Activated CD8-positive, alpha-beta memory T cell treated with anti-CD3 and anti-CD28 coated beads, Interleukin-2, amount 10 ng/mL, durations not matched to agents 7 days and 5 days (primary cell): Measurements from ENCODE around the gene VAMP3. TPM values are rescaled to one million over a fixed set of nuclear protein-coding genes. Genes with fewer than 3 reads are reported as not detected.

Source experiments
- ATAC-seq: fragments of 150-1000 bp; cut with Tn5 transposase; one replicate; pipeline ENCODE4 v1.10.0; 2021; ENCODE audit warnings: moderate library complexity
- CTCF ChIA-PET: fragments of 350-600 bp; sonication (Branson Sonifier 250); formaldehyde crosslinking; loops from one replicate; lab custom pipeline; 2021; ENCODE audit warnings: antibody characterized with exemption; lab: Charles Lee
- DNase-seq: peaks from one replicate; pipeline ENCODE4 v3.0.0-alpha.2; 2020
- H3K27ac Mint-ChIP-seq: one replicate; pipeline ENCODE4 v1.8.0; 2021; ENCODE audit warnings: mild to moderate bottlenecking, mixed read lengths
- H3K27me3 Mint-ChIP-seq: one replicate; pipeline ENCODE4 v1.8.0; 2021; ENCODE audit warnings: mixed read lengths
- H3K36me3 Mint-ChIP-seq: one replicate; pipeline ENCODE4 v1.8.0; 2021; ENCODE audit warnings: mild to moderate bottlenecking, mixed read lengths
- H3K4me1 Mint-ChIP-seq: one replicate; pipeline ENCODE4 v1.8.0; 2021; ENCODE audit warnings: mixed read lengths
- H3K4me3 Mint-ChIP-seq: one replicate; pipeline ENCODE4 v1.8.0; 2021; ENCODE audit warnings: mild to moderate bottlenecking, moderate library complexity, mixed read lengths
- H3K9me3 Mint-ChIP-seq: one replicate; pipeline ENCODE4 v1.8.0; 2022; ENCODE audit warnings: low read depth, mixed read lengths
- total RNA-seq, 2 experiments: library from RNA; stranded (reverse); gene quantifications; one replicate each; pipeline ENCODE4 v1.2.3, GENCODE V29; 2021

Gene VAMP3
- 10 to 100 TPM; 25.7 to 33.1 TPM for total RNA-seq

GRCh38 chr1:7770997-7771822 is at the start of gene VAMP3:
TSS of gene VAMP3 (plus strand) at chr1:7771296. CDS start at chr1:7771384, 88 bp downstream.
- peaks cover 19% of the 10 kb centered on the region for H3K36me3 Mint-ChIP-seq
- peak; percentile 94 for ATAC-seq
- peaks cover 32% of the 10 kb centered on the region for H3K27me3 Mint-ChIP-seq
- H3K4me3 Mint-ChIP-seq: peak within 1 kb of the TSS; percentile 83
- CTCF ChIA-PET: interaction anchor here (1.4 to 1.7 kb wide), 3 partner anchors 14 to 102 kb away, joined by 3 to 11 read pairs (median 6); no protein-coding TSS in a partner anchor
- no peaks in the 10 kb centered on the region for H3K9me3 Mint-ChIP-seq
- peaks cover 35% of the 10 kb centered on the region for H3K4me1 Mint-ChIP-seq
- H3K27ac Mint-ChIP-seq: peak within 1 kb of the TSS; percentile 83
- peak; percentile 90 for DNase-seq

- Mint-ChIP-seq H3K4me3 (no peak overlapping the region), H3K27ac (no peak overlapping the region), H3K36me3 (no peaks in the 10 kb centered on the region), H3K9me3 (no peaks in the 10 kb centered on the region), H3K27me3 (peaks cover 32% of the 10 kb centered on the region), H3K4me1 (peaks cover 4% of the 10 kb centered on the region)
- no peak for DNase-seq
- no peak for ATAC-seq
- CTCF ChIA-PET: interaction anchor here (0.7 to 2.0 kb wide), 3 partner anchors 20 to 53 kb away, joined by 3 to 7 read pairs (median 5); no protein-coding TSS in a partner anchor
Observed at GRCh38 chr1:7721940-7722669, 49.0 kb upstream of the VAMP3 start.

- no peaks in the 10 kb centered on the region for H3K9me3 Mint-ChIP-seq
- DNase-seq (no peak), ATAC-seq (no peak)
- H3K27ac Mint-ChIP-seq: no peak overlapping the region
- peaks cover 4% of the 10 kb centered on the region for H3K4me1 Mint-ChIP-seq
- CTCF ChIA-PET: interaction anchor here (0.7 to 2.0 kb wide), 3 partner anchors 20 to 54 kb away, joined by 3 to 7 read pairs (median 5); no protein-coding TSS in a partner anchor
- no peaks in the 10 kb centered on the region for H3K36me3 Mint-ChIP-seq
- no peak overlapping the region for H3K4me3 Mint-ChIP-seq
- peaks cover 32% of the 10 kb centered on the region for H3K27me3 Mint-ChIP-seq
Observed at GRCh38 chr1:7722670-7723012, 48.5 kb upstream of the VAMP3 start.

GRCh38 chr1:7726623-7727022 is 44.5 kb upstream of the VAMP3 start:
- H3K27me3 Mint-ChIP-seq: peaks cover 24% of the 10 kb centered on the region
- H3K4me3 Mint-ChIP-seq: no peak overlapping the region
- DNase-seq (no peak), ATAC-seq (no peak)
- CTCF ChIA-PET: interaction anchor here (1.1 to 1.9 kb wide), 4 partner anchors 26 to 59 kb away, joined by 3 to 6 read pairs (median 4); no protein-coding TSS in a partner anchor
- no peak overlapping the region for H3K27ac Mint-ChIP-seq
- H3K4me1 Mint-ChIP-seq: peaks cover 4% of the 10 kb centered on the region
- H3K36me3 Mint-ChIP-seq: no peaks in the 10 kb centered on the region
- no peaks in the 10 kb centered on the region for H3K9me3 Mint-ChIP-seq

GRCh38 chr1:7727809-7728471 is 43.2 kb upstream of the VAMP3 start:
- Mint-ChIP-seq H3K4me1 (peaks cover 4% of the 10 kb centered on the region), H3K27me3 (peaks cover 22% of the 10 kb centered on the region), H3K27ac (no peak overlapping the region), H3K36me3 (no peaks in the 10 kb centered on the region), H3K9me3 (no peaks in the 10 kb centered on the region), H3K4me3 (no peak overlapping the region)
- ATAC-seq: no peak
- CTCF ChIA-PET: interaction anchor here (1.1 kb wide), 1 partner anchor 60 kb away, joined by 3 read pairs; no protein-coding TSS in a partner anchor
- no peak for DNase-seq

- ATAC-seq (no peak), DNase-seq (no peak)
- Mint-ChIP-seq H3K36me3 (no peaks in the 10 kb centered on the region), H3K27me3 (peaks cover 20% of the 10 kb centered on the region), H3K4me1 (peaks cover 4% of the 10 kb centered on the region), H3K9me3 (no peaks in the 10 kb centered on the region), H3K27ac (no peak overlapping the region), H3K4me3 (no peak overlapping the region)
- CTCF ChIA-PET: interaction anchor here (1.2 kb wide), 2 partner anchors 23 to 61 kb away, joined by 3 to 4 read pairs; no protein-coding TSS in a partner anchor
Observed at GRCh38 chr1:7729761-7730160, 41.3 kb upstream of the VAMP3 start.

- no peak for DNase-seq
- no peak for ATAC-seq
- Mint-ChIP-seq H3K36me3 (no peaks in the 10 kb centered on the region), H3K27ac (no peak overlapping the region), H3K4me3 (no peak overlapping the region), H3K4me1 (no peaks in the 10 kb centered on the region), H3K9me3 (no peaks in the 10 kb centered on the region), H3K27me3 (peaks cover 18% of the 10 kb centered on the region)
- CTCF ChIA-PET: no interaction called here
Observed at GRCh38 chr1:7732331-7732730, 38.8 kb upstream of the VAMP3 start.

GRCh38 chr1:7733276-7733675 is 37.8 kb upstream of the VAMP3 start:
- DNase-seq: no peak
- Mint-ChIP-seq H3K27me3 (peaks cover 18% of the 10 kb centered on the region), H3K36me3 (no peaks in the 10 kb centered on the region), H3K27ac (no peak overlapping the region), H3K9me3 (no peaks in the 10 kb centered on the region), H3K4me1 (no peaks in the 10 kb centered on the region), H3K4me3 (no peak overlapping the region)
- no peak for ATAC-seq
- CTCF ChIA-PET: no interaction called here

- DNase-seq: no peak
Observed at GRCh38 chr1:7738044-7738443, 33.1 kb upstream of the VAMP3 start.

GRCh38 chr1:7743346-7743745 is 27.8 kb upstream of the VAMP3 start:
- H3K27me3 Mint-ChIP-seq: peaks cover 7% of the 10 kb centered on the region
- no peak overlapping the region for H3K27ac Mint-ChIP-seq
- H3K4me3 Mint-ChIP-seq: no peak overlapping the region
- ATAC-seq (no peak), DNase-seq (no peak)
- CTCF ChIA-PET: interaction anchor here (0.8 to 4.7 kb wide), 3 partner anchors 10 to 75 kb away, joined by 3 to 37 read pairs (median 18); no protein-coding TSS in a partner anchor
- peaks cover 5% of the 10 kb centered on the region for H3K4me1 Mint-ChIP-seq
- no peaks in the 10 kb centered on the region for H3K36me3 Mint-ChIP-seq
- peaks cover 5% of the 10 kb centered on the region for H3K9me3 Mint-ChIP-seq

More at GRCh38 chr1:7738044-7738443, 33.1 kb upstream of the VAMP3 start:
- no peak for ATAC-seq
- H3K36me3 Mint-ChIP-seq: no peaks in the 10 kb centered on the region
- H3K4me3 Mint-ChIP-seq: no peak overlapping the region
- no peaks in the 10 kb centered on the region for H3K4me1 Mint-ChIP-seq
- CTCF ChIA-PET: no interaction called here
- H3K27ac Mint-ChIP-seq: no peak overlapping the region
- peaks cover 3% of the 10 kb centered on the region for H3K27me3 Mint-ChIP-seq
- H3K9me3 Mint-ChIP-seq: peaks cover 5% of the 10 kb centered on the region

- ATAC-seq: no peak
- Mint-ChIP-seq H3K4me3 (no peak overlapping the region), H3K4me1 (peaks cover 8% of the 10 kb centered on the region), H3K9me3 (no peaks in the 10 kb centered on the region), H3K36me3 (no peaks in the 10 kb centered on the region), H3K27ac (no peak overlapping the region), H3K27me3 (peaks cover 5% of the 10 kb centered on the region)
- no peak for DNase-seq
- CTCF ChIA-PET: interaction anchor here (0.7 to 2.1 kb wide), 3 partner anchors 68 to 77 kb away, joined by 4 to 8 read pairs (median 7); no protein-coding TSS in a partner anchor
Observed at GRCh38 chr1:7744882-7745281, 26.2 kb upstream of the VAMP3 start.

GRCh38 chr1:7745783-7746182 is 25.3 kb upstream of the VAMP3 start:
- DNase-seq: no peak
- H3K27ac Mint-ChIP-seq: no peak overlapping the region
- no peak for ATAC-seq
- H3K4me1 Mint-ChIP-seq: peaks cover 8% of the 10 kb centered on the region
- H3K9me3 Mint-ChIP-seq: no peaks in the 10 kb centered on the region
- CTCF ChIA-PET: interaction anchor here (2.0 to 2.1 kb wide), 2 partner anchors 77 to 78 kb away, joined by 7 to 8 read pairs; no protein-coding TSS in a partner anchor
- H3K4me3 Mint-ChIP-seq: no peak overlapping the region
- peaks cover 8% of the 10 kb centered on the region for H3K27me3 Mint-ChIP-seq
- no peaks in the 10 kb centered on the region for H3K36me3 Mint-ChIP-seq

- H3K36me3 Mint-ChIP-seq: no peaks in the 10 kb centered on the region
- no peak overlapping the region for H3K4me3 Mint-ChIP-seq
- peaks cover 20% of the 10 kb centered on the region for H3K4me1 Mint-ChIP-seq
- CTCF ChIA-PET: interaction anchor here (0.7 to 8.7 kb wide), 4 partner anchors 10 to 155 kb away, joined by 3 to 426 read pairs (median 3); no protein-coding TSS in a partner anchor
- H3K9me3 Mint-ChIP-seq: no peaks in the 10 kb centered on the region
- H3K27me3 Mint-ChIP-seq: peaks cover 11% of the 10 kb centered on the region
- ATAC-seq (peak; percentile 36), DNase-seq (no peak)
- H3K27ac Mint-ChIP-seq: no peak overlapping the region
Observed at GRCh38 chr1:7747605-7748004, 23.5 kb upstream of the VAMP3 start.
